HEK293 (cell line): ENCODE data around the gene PDSS2.
A peak's percentile ranks its signal among the peaks of the same experiment; 100 is the strongest.

Experiments
- CTCF ChIA-PET: fragments of 350-600 bp; formaldehyde crosslinking; extraction: SDS; loops from one replicate; lab custom pipeline; 2021; ENCODE audit warnings: antibody characterized with exemption; lab: Yijun Ruan, JAX
- POLR2A ChIA-PET: fragments of 300-600 bp; formaldehyde crosslinking; extraction: SDS; loops from one replicate; lab custom pipeline; 2020; ENCODE audit warnings: antibody characterized with exemption, inconsistent platforms; lab: Yijun Ruan, JAX
- H3K27ac ChIP-seq: fragments of 200-500 bp; sonication (Bioruptor generic); 2 replicates; pipeline ENCODE4 v1.5.1; 2014; ENCODE audit warnings: low read depth, low read length, control low read depth, inconsistent platforms; ENCODE audit errors: extremely low read depth
- H3K36me3 ChIP-seq, 2 experiments: fragments of 200-500 bp in 1 of 2; sonication (Bioruptor generic) in 1 of 2; 1 replicate in 1 of 2; 2 replicates in 1 of 2; pipeline ENCODE4 v1.5.1; 2014 to 2017; ENCODE audit warnings: inconsistent platforms in 2 of 2, low read length in 2 of 2; ENCODE audit not compliant: control insufficient read depth in 2 of 2, insufficient read depth in 1 of 2
- H3K4me1 ChIP-seq: fragments of 200-500 bp; sonication (Bioruptor generic); 2 replicates; pipeline ENCODE4 v1.5.1; 2014; ENCODE audit warnings: mild to moderate bottlenecking, low read length, inconsistent platforms; ENCODE audit not compliant: control insufficient read depth, insufficient read depth
- H3K4me3 ChIP-seq: 2 replicates; pipeline ENCODE4 v1.5.1; 2011; ENCODE audit warnings: low read depth, mild to moderate bottlenecking, control low read depth, low read length, moderate library complexity
- H3K9me3 ChIP-seq: fragments of 200-500 bp; sonication (Bioruptor generic); 2 replicates; pipeline ENCODE4 v1.5.1; 2014; ENCODE audit warnings: low read depth, low read length, inconsistent platforms; ENCODE audit not compliant: control insufficient read depth, insufficient read depth
- GLIS2 ChIP-seq: fragments of 450-650 bp; formaldehyde crosslinking; IDR thresholded peaks from 2 replicates; pipeline ENCODE4 v1.5.1; 2016; ENCODE audit warnings: missing biosample characterization, missing genetic modification characterization
- HOXA7 ChIP-seq: sonication (generic); formaldehyde crosslinking; IDR thresholded peaks from 2 replicates; pipeline ENCODE4 v1.8.1; 2022; ENCODE audit warnings: missing genetic modification reagents, borderline replicate concordance
- KLF16 ChIP-seq: fragments of 450-650 bp; formaldehyde crosslinking; IDR thresholded peaks from 2 replicates; pipeline ENCODE4 v1.5.1; 2017; ENCODE audit warnings: missing biosample characterization, missing genetic modification characterization
- PRDM1 ChIP-seq: fragments of 450-650 bp; formaldehyde crosslinking; IDR thresholded peaks from 2 replicates; pipeline ENCODE4; 2016; ENCODE audit warnings: missing biosample characterization, missing genetic modification characterization
- TRIM28 ChIP-seq: IDR thresholded peaks from 2 replicates; pipeline ENCODE4 v1.6.1; 2011; ENCODE audit warnings: low read length, control low read depth, borderline replicate concordance
- ZBTB49 ChIP-seq: fragments of 450-650 bp; formaldehyde crosslinking; IDR thresholded peaks from 2 replicates; pipeline ENCODE4 v1.5.1; 2016; ENCODE audit warnings: missing biosample characterization, missing genetic modification characterization, low read depth
- ZFHX2 ChIP-seq: fragments of 450-650 bp; formaldehyde crosslinking; conservative IDR thresholded peaks from 2 replicates; pipeline ENCODE4 v1.5.1; 2016; ENCODE audit warnings: missing biosample characterization, missing genetic modification characterization
- ZFP69B ChIP-seq: fragments of 450-650 bp; formaldehyde crosslinking; IDR thresholded peaks from 2 replicates; pipeline ENCODE4 v1.5.1; 2016; ENCODE audit warnings: missing biosample characterization, missing genetic modification characterization
- ZNF121 ChIP-seq: fragments of 450-650 bp; formaldehyde crosslinking; IDR thresholded peaks from 2 replicates; pipeline ENCODE4 v1.5.1; 2016; ENCODE audit warnings: missing biosample characterization, missing genetic modification characterization
- ZNF155 ChIP-seq: fragments of 450-650 bp; formaldehyde crosslinking; IDR thresholded peaks from 2 replicates; pipeline ENCODE4 v1.5.1; 2016; ENCODE audit warnings: missing biosample characterization, missing genetic modification characterization
- ZNF157 ChIP-seq: fragments of 450-650 bp; formaldehyde crosslinking; IDR thresholded peaks from 2 replicates; pipeline ENCODE4 v1.5.1; 2016; ENCODE audit warnings: missing biosample characterization, missing genetic modification characterization
- ZNF174 ChIP-seq: fragments of 450-650 bp; formaldehyde crosslinking; IDR thresholded peaks from 2 replicates; pipeline ENCODE4 v1.5.0; 2017; ENCODE audit warnings: missing biosample characterization, mild to moderate bottlenecking, missing genetic modification characterization
- ZNF214 ChIP-seq: fragments of 450-650 bp; formaldehyde crosslinking; IDR thresholded peaks from 2 replicates; pipeline ENCODE4 v1.5.1; 2017; ENCODE audit warnings: missing biosample characterization, mild to moderate bottlenecking, missing genetic modification characterization, borderline replicate concordance
- ZNF221 ChIP-seq: fragments of 450-650 bp; formaldehyde crosslinking; IDR thresholded peaks from 2 replicates; pipeline ENCODE4 v1.5.1; 2017; ENCODE audit warnings: missing biosample characterization, missing genetic modification characterization, borderline replicate concordance
- ZNF335 ChIP-seq: fragments of 450-650 bp; formaldehyde crosslinking; conservative IDR thresholded peaks from 2 replicates; pipeline ENCODE4 v1.5.1; 2016; ENCODE audit warnings: missing biosample characterization, missing genetic modification characterization
- ZNF362 ChIP-seq: fragments of 450-650 bp; formaldehyde crosslinking; IDR thresholded peaks from 2 replicates; pipeline ENCODE4 v1.5.1; 2016; ENCODE audit warnings: missing biosample characterization, missing genetic modification characterization
- ZNF423 ChIP-seq: fragments of 450-650 bp; formaldehyde crosslinking; IDR thresholded peaks from 2 replicates; pipeline ENCODE4 v1.5.1; 2016; ENCODE audit warnings: missing biosample characterization, missing genetic modification characterization
- ZNF510 ChIP-seq: fragments of 450-650 bp; formaldehyde crosslinking; IDR thresholded peaks from 2 replicates; pipeline ENCODE4 v1.5.1; 2018; ENCODE audit warnings: mild to moderate bottlenecking, missing genetic modification characterization, missing biosample characterization; ENCODE audit not compliant: insufficient replicate concordance
- ZNF571 ChIP-seq: fragments of 450-650 bp; formaldehyde crosslinking; IDR thresholded peaks from 2 replicates; pipeline ENCODE4 v1.5.0; 2017; ENCODE audit warnings: missing biosample characterization, missing genetic modification characterization
- ZNF585B ChIP-seq: fragments of 450-650 bp; formaldehyde crosslinking; IDR thresholded peaks from 2 replicates; pipeline ENCODE4 v1.5.1; 2016; ENCODE audit warnings: missing biosample characterization, missing genetic modification characterization

Gene PDSS2

GRCh38 chr6:107214655-107215054, 244.7 kb downstream of the PDSS2 start:
- Histone ChIP-seq H3K4me3 (no peak overlapping the region), H3K27ac (no peak overlapping the region), H3K36me3 (no peaks in the 10 kb centered on the region), H3K9me3 (no peaks in the 10 kb centered on the region), H3K4me1 (peaks cover 11% of the 10 kb centered on the region; the same call in 1 of the 2 replicates)
- ChIA-PET CTCF (interaction anchor here (1.1 kb wide), 1 partner anchor 16 kb away, joined by 3 read pairs; no protein-coding TSS in a partner anchor), POLR2A (no interaction called here)
- TF ChIP-seq ZNF423 (tag by site-specific recombination): no peak
- TF ChIP-seq ZNF121 (tag by site-specific recombination): peak; percentile 85
- no peak for TF ChIP-seq ZFHX2 (tag by site-specific recombination)

- H3K4me1 ChIP-seq: no peaks in the 10 kb centered on the region
- H3K9me3 ChIP-seq: no peaks in the 10 kb centered on the region
- no peak overlapping the region for H3K27ac ChIP-seq
- ChIA-PET POLR2A (interaction anchor here (0.5 to 1.8 kb wide), 3 partner anchors 17 to 1762 kb away, joined by 3 to 4 read pairs (median 4); partner anchors contain the start of gene PDSS2), CTCF (interaction anchor here (0.6 to 1.0 kb wide), 3 partner anchors 30 to 283 kb away, joined by 3 to 5 read pairs (median 3); no protein-coding TSS in a partner anchor)
- no peaks in the 10 kb centered on the region for H3K36me3 ChIP-seq
- H3K4me3 ChIP-seq: no peak overlapping the region
- TF ChIP-seq ZNF362: 0 out of 2 replicates have a peak, but pooled peaks have one; percentile 11
- TF ChIP-seq ZNF571 (tag by site-specific recombination): no peak
Measured at GRCh38 chr6:107209406-107210305, 249.7 kb downstream of the PDSS2 start.

GRCh38 chr6:107207251-107207873, 252.0 kb downstream of the PDSS2 start:
- Histone ChIP-seq H3K9me3 (no peaks in the 10 kb centered on the region), H3K4me3 (no peak overlapping the region), H3K27ac (no peak overlapping the region), H3K4me1 (no peaks in the 10 kb centered on the region), H3K36me3 (no peaks in the 10 kb centered on the region)
- TF ChIP-seq KLF16 (no peak), ZNF585B (no peak), ZFP69B (tag by site-specific recombination) (no peak), ZNF221 (no peak), ZNF335 (tag by site-specific recombination) (no peak), PRDM1 (no peak), ZNF155 (no peak), ZBTB49 (tag by site-specific recombination) (no peak), ZNF157 (tag by site-specific recombination) (no peak), GLIS2 (tag by site-specific recombination) (no peak), ZNF214 (tag by site-specific recombination) (no peak), ZNF510 (tag by site-specific recombination) (no peak), TRIM28 (no peak), ZNF174 (tag by site-specific recombination) (no peak), HOXA7 (CRISPR knock-in tag) (no peak)
- ChIA-PET CTCF (interaction anchor here (0.7 kb wide), 1 partner anchor 210 kb away, joined by 4 read pairs; no protein-coding TSS in a partner anchor), POLR2A (no interaction called here)
